Hepatocyte (in vitro differentiated cells): ENCODE data around the gene CD44.

Source experiments
- CTCF ChIP-seq: fragments of 200-600 bp; sonication (generic); IDR thresholded peaks from 2 replicates; pipeline ENCODE4 v1.5.1; 2016; ENCODE audit warnings: antibody characterized with exemption, mild to moderate bottlenecking; ENCODE audit not compliant: poor library complexity
- EZH2 ChIP-seq: fragments of 200-600 bp; sonication (generic); IDR thresholded peaks from 2 replicates; pipeline ENCODE4 v1.6.1; 2016; ENCODE audit warnings: antibody characterized with exemption, mild to moderate bottlenecking, borderline replicate concordance
- EZH2phosphoT487 ChIP-seq: fragments of 200-600 bp; sonication (generic); IDR thresholded peaks from one replicate; pipeline ENCODE4 v1.6.1; 2018; ENCODE audit warnings: antibody characterized with exemption, mild to moderate bottlenecking, low read depth, moderate library complexity; ENCODE audit not compliant: unreplicated experiment, severe bottlenecking

DNA sequence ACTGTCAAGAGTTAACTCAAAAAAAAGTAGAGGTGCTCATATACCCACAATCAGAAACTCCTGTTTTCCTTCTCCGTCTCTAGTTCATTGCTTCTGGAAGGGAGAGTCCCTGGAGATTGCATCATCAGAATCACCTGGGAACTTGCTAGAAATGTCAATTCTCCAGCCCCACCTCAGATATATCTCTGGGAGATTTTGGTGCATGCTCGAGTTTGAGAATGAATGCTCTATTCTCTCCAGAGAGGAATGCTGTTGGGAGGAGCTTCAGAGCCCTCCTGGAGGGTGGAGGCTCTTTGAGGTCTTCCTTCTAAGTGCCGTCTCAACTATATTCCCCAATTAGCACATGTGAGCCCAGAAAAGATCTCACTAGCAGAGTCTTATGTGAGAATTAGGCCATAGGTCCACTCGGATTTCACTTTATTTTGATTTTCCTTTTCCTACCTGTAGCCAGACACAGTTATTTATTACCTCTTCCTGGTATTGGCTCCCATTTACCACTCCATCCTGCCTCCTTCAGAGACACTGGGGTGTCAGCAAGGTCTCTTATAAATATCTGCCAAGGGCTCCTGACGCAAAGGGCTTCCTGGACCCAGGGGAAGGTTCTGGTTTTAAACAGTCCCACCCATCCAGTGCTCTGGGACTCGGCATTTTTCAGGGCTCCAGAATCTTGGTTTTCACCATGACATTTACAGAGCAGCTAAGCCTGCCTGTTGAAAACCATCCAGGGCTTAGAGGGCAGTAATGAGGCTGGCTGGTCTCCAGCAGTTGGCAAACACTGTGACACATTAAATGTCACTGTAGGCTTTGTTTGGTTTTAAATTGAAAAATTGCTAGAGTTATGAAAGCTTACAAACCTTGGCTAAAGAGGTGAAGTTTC lies 136.2 kb downstream of the CD44 start:
- TF ChIP-seq CTCF (no peak), EZH2 (no peak), EZH2phosphoT487 (no peak)
